ENCODE measurements around the gene UNC80. TPM values are rescaled to one million over a fixed set of nuclear protein-coding genes. Genes with fewer than 3 reads are reported as not detected.

Gene UNC80
- total and polyA plus RNA-seq, 2 of the 13 experiments (the other 11 are each of a cell fraction or from before 2014, with no cell fraction given), result not detected

GRCh38 chr2:209771474-209772289 lies at the start of gene UNC80 (continued):
- TF ChIP-seq STAT6 (CRISPR knock-in tag; IDR thresholded peaks at IDR 0.05; ENCODE audit: borderline replicate concordance) (no peak), KLF12 (CRISPR knock-in tag; IDR thresholded peaks at IDR 0.05; ENCODE audit: borderline replicate concordance) (peak; percentile 84; the same call in 1 of the 2 replicates), SAP130 (CRISPR knock-in tag; IDR thresholded peaks at IDR 0.05; ENCODE audit: low read depth) (peak; percentile 72), ARHGAP35 (CRISPR knock-in tag; IDR thresholded peaks at IDR 0.05; ENCODE audit: borderline replicate concordance) (peak; percentile 96), ZNF326 (CRISPR knock-in tag; IDR thresholded peaks at IDR 0.05; ENCODE audit: borderline replicate concordance) (no peak), DMTF1 (CRISPR knock-in tag; IDR thresholded peaks at IDR 0.05) (peak; percentile 85; the same call in 1 of the 2 replicates), PBX2 (CRISPR knock-in tag; IDR thresholded peaks at IDR 0.05) (no peak), ZNF558 (CRISPR knock-in tag; IDR thresholded peaks at IDR 0.05; ENCODE audit: borderline replicate concordance) (peak; percentile 96; the same call in 1 of the 2 replicates), DZIP1 (CRISPR knock-in tag; IDR thresholded peaks at IDR 0.05) (0 out of 2 replicates have a peak, but pooled peaks have one; percentile 58), ZBTB49 (CRISPR knock-in tag; IDR thresholded peaks at IDR 0.05; ENCODE audit: borderline replicate concordance) (peak; percentile 97), ZNF430 (CRISPR knock-in tag; IDR thresholded peaks at IDR 0.05) (peak; percentile 99), ZFP37 (CRISPR knock-in tag; IDR thresholded peaks at IDR 0.05; ENCODE audit: borderline replicate concordance) (peak; percentile 97), ZNF577 (CRISPR knock-in tag; IDR thresholded peaks at IDR 0.05; ENCODE audit: borderline replicate concordance, low read depth) (peak; percentile 94; the same call in 1 of the 2 replicates), ZNF230 (CRISPR knock-in tag; IDR thresholded peaks at IDR 0.05) (peak; percentile 94), ZNF598 (CRISPR knock-in tag; IDR thresholded peaks at IDR 0.05; ENCODE audit: borderline replicate concordance) (peak; percentile 74; the same call in 1 of the 2 replicates), SMARCE1 (IDR thresholded peaks at IDR 0.05; ENCODE audit: borderline replicate concordance) (no peak)
